H1 (cell line): ENCODE results near the gene PAPOLA. TPM values are rescaled to one million over a fixed set of nuclear protein-coding genes. Genes with fewer than 3 reads are reported as not detected.

Experiments
- CTCF ChIA-PET: fragments of 300-600 bp; sonication (Branson Sonifier 250); formaldehyde crosslinking; loops from one replicate; lab custom pipeline; 2021; ENCODE audit not compliant: partially characterized antibody; lab: Charles Lee
- POLR2A ChIA-PET: fragments of 300-600 bp; sonication (Branson Sonifier 250); formaldehyde crosslinking; loops from one replicate; lab custom pipeline; 2021; ENCODE audit warnings: inconsistent platforms; ENCODE audit not compliant: partially characterized antibody; lab: Charles Lee
- DNase-seq, 2 experiments: peaks; one replicate each; pipeline versions ENCODE4 v3.0.0 to v3.0.0-alpha.2; 2010 to 2022; ENCODE audit warnings: low spot score in 2 of 2, low read depth in 1 of 2, mixed read lengths in 1 of 2
- FAIRE-seq: peaks from 2 replicates; lab custom pipeline; 2011; peaks lifted over from hg19 to GRCh38; lab: Jason Lieb, UNC
- H2AFZ ChIP-seq: 2 replicates; pipeline ENCODE4 v1.8.1; 2012; ENCODE audit warnings: low read length, inconsistent platforms
- H2AK5ac ChIP-seq: 2 replicates; pipeline ENCODE4 v1.6.1; 2013; ENCODE audit warnings: low read depth, low read length
- H2BK120ac ChIP-seq: replicated peaks from 2 replicates; pipeline ENCODE3; 2013; ENCODE audit warnings: low read depth, low read length, inconsistent platforms
- H2BK12ac ChIP-seq: 2 replicates; pipeline ENCODE4 v1.6.1; 2013; ENCODE audit warnings: low read depth, low read length
- H2BK15ac ChIP-seq: 2 replicates; pipeline ENCODE4 v1.6.1; 2013; ENCODE audit warnings: low read length
- H2BK20ac ChIP-seq: 2 replicates; pipeline ENCODE4 v1.6.1; 2013; ENCODE audit warnings: low read length
- H2BK5ac ChIP-seq: 2 replicates; pipeline ENCODE4 v1.6.1; 2013; ENCODE audit warnings: low read depth, low read length
- H3K14ac ChIP-seq: 2 replicates; pipeline ENCODE4 v1.6.1; 2013; ENCODE audit warnings: inconsistent platforms; ENCODE audit not compliant: insufficient read length
- H3K18ac ChIP-seq: 2 replicates; pipeline ENCODE4 v1.6.1; 2013; ENCODE audit warnings: low read length; ENCODE audit errors: extremely low read depth
- H3K23ac ChIP-seq: 2 replicates; pipeline ENCODE4 v1.6.1; 2013; ENCODE audit warnings: inconsistent platforms; ENCODE audit not compliant: insufficient read length
- H3K23me2 ChIP-seq: 2 replicates; pipeline ENCODE4 v1.6.1; 2013; ENCODE audit warnings: low read depth, low read length
- H3K27ac ChIP-seq: 2 replicates; pipeline ENCODE4 v1.6.1; 2011; ENCODE audit warnings: low read depth, low read length, inconsistent platforms
- H3K27me3 ChIP-seq, 4 experiments: replicated peaks in 1 of 4; 1 replicate in 1 of 4; 2 replicates in 3 of 4; pipeline versions ENCODE4 v1.6.1 to v1.8.1; 2011 to 2013; ENCODE audit warnings: low read length in 3 of 4, mild to moderate bottlenecking in 3 of 4, inconsistent platforms in 2 of 4, mixed read lengths in 2 of 4, moderate library complexity in 1 of 4; ENCODE audit not compliant: control insufficient read depth in 3 of 4, insufficient read depth in 3 of 4; ENCODE audit errors: extremely low read depth in 1 of 4
- H3K36me3 ChIP-seq, 4 experiments: 2 replicates each; pipeline versions ENCODE4 v1.6.1 to v1.8.1; 2011 to 2013; ENCODE audit warnings: mild to moderate bottlenecking in 4 of 4, low read length in 3 of 4, moderate library complexity in 2 of 4, control low read depth in 1 of 4, inconsistent platforms in 1 of 4; ENCODE audit not compliant: insufficient read depth in 4 of 4, control insufficient read depth in 2 of 4
- H3K4ac ChIP-seq: replicated peaks from 2 replicates; pipeline ENCODE3; 2013; ENCODE audit warnings: low read length, low read depth, mixed read lengths, inconsistent platforms; ENCODE audit not compliant: insufficient read length
- H3K4me1 ChIP-seq, 4 experiments: replicated peaks in 1 of 4; 1 replicate in 1 of 4; 2 replicates in 3 of 4; pipeline versions ENCODE4 v1.6.1 to v1.8.1; 2011 to 2013; ENCODE audit warnings: low read length in 3 of 4, inconsistent platforms in 2 of 4, mixed read lengths in 1 of 4; ENCODE audit not compliant: insufficient read depth in 4 of 4, control insufficient read depth in 3 of 4
- H3K4me2 ChIP-seq, 2 experiments: 2 replicates each; pipeline versions ENCODE4 v1.6.1 to v1.8.1; 2011 to 2013; ENCODE audit warnings: low read depth in 2 of 2, low read length in 2 of 2, control low read depth in 1 of 2, inconsistent platforms in 1 of 2, mild to moderate bottlenecking in 1 of 2; ENCODE audit not compliant: insufficient read depth in 1 of 2
- H3K4me3 ChIP-seq, 4 experiments: fragments of 200-600, 300-600 bp in 1 of 4; sonication (generic), shearing (Covaris generic), sonication (Bioruptor Twin) in 1 of 4; 2 replicates each; pipeline versions ENCODE4 v1.5.1 to v1.8.1; 2011 to 2016; ENCODE audit warnings: low read length in 4 of 4, low read depth in 3 of 4, control low read depth in 2 of 4, inconsistent platforms in 2 of 4, mild to moderate bottlenecking in 2 of 4, mixed read lengths in 1 of 4, moderate library complexity in 1 of 4; ENCODE audit not compliant: insufficient read depth in 2 of 4; ENCODE audit errors: extremely low read depth in 1 of 4
- H3K56ac ChIP-seq: replicated peaks from 2 replicates; pipeline ENCODE3; 2013; ENCODE audit warnings: low read depth, mild to moderate bottlenecking, mixed read lengths, low read length, inconsistent platforms; ENCODE audit not compliant: insufficient read length
- H3K79me1 ChIP-seq: 2 replicates; pipeline ENCODE4 v1.6.1; 2013; ENCODE audit warnings: low read depth, low read length, control low read depth
- H3K79me2 ChIP-seq, 2 experiments: 2 replicates each; pipeline versions ENCODE4 v1.6.1 to v1.8.1; 2012 to 2013; ENCODE audit warnings: low read length in 2 of 2, mild to moderate bottlenecking in 2 of 2, inconsistent platforms in 1 of 2; ENCODE audit not compliant: insufficient read depth in 2 of 2, control insufficient read depth in 1 of 2
- H3K9ac ChIP-seq, 4 experiments: replicated peaks in 1 of 4; 1 replicate in 1 of 4; 2 replicates in 3 of 4; pipeline versions ENCODE4 v1.6.1 to v1.8.1; 2011 to 2013; ENCODE audit warnings: low read depth in 3 of 4, low read length in 3 of 4, control low read depth in 2 of 4, mild to moderate bottlenecking in 2 of 4, moderate library complexity in 2 of 4, inconsistent platforms in 1 of 4; ENCODE audit errors: extremely low read depth in 1 of 4
- H3K9me3 ChIP-seq, 2 experiments: 2 replicates each; pipeline versions ENCODE4 v1.6.1 to v1.8.1; 2012 to 2013; ENCODE audit warnings: mild to moderate bottlenecking in 2 of 2, moderate library complexity in 2 of 2, control low read depth in 1 of 2, inconsistent platforms in 1 of 2, low read depth in 1 of 2, low read length in 1 of 2, mixed read lengths in 1 of 2; ENCODE audit not compliant: insufficient read depth in 2 of 2
- H4K20me1 ChIP-seq, 2 experiments: replicated peaks in 1 of 2; 2 replicates each; pipeline versions ENCODE3 to v1.8.1; 2011 to 2013; ENCODE audit warnings: inconsistent platforms in 2 of 2, low read length in 2 of 2, mild to moderate bottlenecking in 1 of 2; ENCODE audit not compliant: insufficient read depth in 2 of 2, control insufficient read depth in 1 of 2
- H4K5ac ChIP-seq: 2 replicates; pipeline ENCODE4 v1.6.1; 2013; ENCODE audit warnings: low read length, low read depth, mixed read lengths, inconsistent platforms; ENCODE audit not compliant: insufficient read length
- H4K8ac ChIP-seq: 2 replicates; pipeline ENCODE4 v1.8.0; 2013; ENCODE audit warnings: mild to moderate bottlenecking, moderate library complexity, low read length, inconsistent platforms; ENCODE audit not compliant: insufficient read depth; ENCODE audit errors: extremely low read depth
- H4K91ac ChIP-seq: replicated peaks from 2 replicates; pipeline ENCODE3; 2013; ENCODE audit warnings: low read length, mixed read lengths, inconsistent platforms; ENCODE audit not compliant: insufficient read length
- CHD1 ChIP-seq: IDR thresholded peaks from 2 replicates; pipeline ENCODE4 v1.6.1; 2012; ENCODE audit warnings: low read depth, low read length, improper control_type of control experiment
- KDM1A ChIP-seq: fragments of 200-600, 300-600 bp; sonication (generic); IDR thresholded peaks from 2 replicates; pipeline ENCODE4 v1.7.1; 2016; ENCODE audit warnings: mild to moderate bottlenecking, low read length, borderline replicate concordance
- TAF1 ChIP-seq: IDR thresholded peaks from 2 replicates; pipeline ENCODE4 v1.6.1; 2011; ENCODE audit warnings: mild to moderate bottlenecking, low read depth, low read length
- WGBS, 2 experiments: shearing (Covaris generic) in 1 of 2; methylation state at CpG; one replicate each; pipeline versions ENCODE4 v1.1.6 to v1.1.7; 2013 to 2015; ENCODE audit warnings: low lambda C conversion rate in 2 of 2, mixed read lengths in 2 of 2, inconsistent platforms in 1 of 2, low coverage in 1 of 2, missing lambda C conversion rate in 1 of 2; ENCODE audit not compliant: insufficient replicate concordance in 2 of 2, insufficient coverage in 1 of 2, insufficient read length in 1 of 2; ENCODE audit errors: extremely low coverage in 1 of 2, missing lambda C conversion rate in 1 of 2; 5-methylcytosine and 5-hydroxymethylcytosine counted together
- polyA plus RNA-seq, 7 experiments: library from polyadenylated mRNA; depleted of rRNA in 3 of 7; stranded (reverse) in 5 of 7; unstranded in 2 of 7; fragments of >200 nt in 5 of 7; fragments of 200-250 nt in 2 of 7; gene quantifications; 1 replicate in 5 of 7; 2 replicates in 1 of 7; 4 replicates in 1 of 7; pipeline versions ENCODE4 v1.2.1 to v1.2.3, GENCODE V29; 2011 to 2013; ENCODE audit warnings: missing spikeins in 2 of 7, mixed read lengths in 2 of 7
- total RNA-seq: library from RNA; stranded (reverse); fragmentation: NEBNext Ultra II Directional; extraction: Animal tissue kit (Norgen Biotek cat#: 25700); gene quantifications from 2 replicates; pipeline ENCODE4 v1.2.1, GENCODE V29; 2021

PAPOLA gene
- total and polyA plus RNA-seq, 2 of the 8 experiments (the other 6 are each of a cell fraction or from before 2014, with no cell fraction given): 163 to 239 TPM

DNA sequence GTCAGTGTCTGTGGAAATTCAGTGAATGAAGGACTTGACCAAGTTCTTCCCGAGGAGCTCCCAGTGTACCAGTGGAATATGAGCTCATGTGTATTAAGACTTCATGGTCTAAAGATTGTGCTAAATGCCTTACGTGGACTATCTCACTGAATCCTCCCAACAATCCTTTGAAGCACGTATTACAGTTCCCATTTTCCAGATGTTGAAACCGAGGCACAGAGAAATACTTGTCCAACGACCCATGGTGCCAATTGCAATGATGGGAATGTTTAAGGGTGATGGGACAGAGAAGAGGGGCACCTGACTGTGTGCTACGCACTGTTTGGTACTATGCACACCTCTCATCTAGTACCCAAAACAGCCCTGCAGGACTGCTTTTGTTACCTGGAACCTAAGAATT, 77.2 kb downstream of the PAPOLA start:
- H2BK15ac ChIP-seq: no peak overlapping the region
- no peak overlapping the region for H3K4me2 ChIP-seq
- CTCF ChIA-PET: interaction anchor here (0.7 to 10.3 kb wide), 7 partner anchors 10 to 374 kb away, joined by 3 to 72 read pairs (median 3); no protein-coding TSS in a partner anchor
- H4K5ac ChIP-seq: no peak overlapping the region
- POLR2A ChIA-PET: interaction anchor here (0.6 kb wide), 1 partner anchor 62 kb away, joined by 3 read pairs; no protein-coding TSS in a partner anchor
- H4K8ac ChIP-seq: no peak overlapping the region
- no peak overlapping the region for H3K18ac ChIP-seq
- H2BK5ac ChIP-seq: no peak overlapping the region
- no peak overlapping the region for H3K27ac ChIP-seq
- 82% methylated on average over 6 of the region's 6 CpGs; no CpG with 5 or more reads in 1 of the 2 experiments for WGBS, 2 experiments
- peak; percentile 46; the same call in 1 of the 2 replicates for TF ChIP-seq KDM1A
- TF ChIP-seq CHD1: no peak
- no peak for TF ChIP-seq TAF1
- no peaks in the 10 kb centered on the region for H3K36me3 ChIP-seq
- no peak overlapping the region for H2BK20ac ChIP-seq
- H2BK120ac ChIP-seq: no peak overlapping the region
- H3K23me2 ChIP-seq: no peaks in the 10 kb centered on the region
- H4K20me1 ChIP-seq: no peaks in the 10 kb centered on the region
- no peak overlapping the region for H2AFZ ChIP-seq
- H2AK5ac ChIP-seq: no peak overlapping the region
- H2BK12ac ChIP-seq: no peak overlapping the region
- no peak overlapping the region for H3K23ac ChIP-seq
- FAIRE-seq (no peak), DNase-seq (no peak)
- no peak overlapping the region for H3K56ac ChIP-seq
- no peaks in the 10 kb centered on the region for H3K9me3 ChIP-seq
- H3K79me2 ChIP-seq: no peaks in the 10 kb centered on the region
- H3K4me3 ChIP-seq: no peak overlapping the region
- no peak overlapping the region for H3K14ac ChIP-seq
- peaks cover 0 to 3% (median 1%) of the 10 kb centered on the region in 4 experiments; a peak in 4 of 7 replicates for H3K4me1 ChIP-seq
- no peak overlapping the region for H4K91ac ChIP-seq
- H3K27me3 ChIP-seq: no peaks in the 10 kb centered on the region
- no peak overlapping the region for H3K4ac ChIP-seq
- H3K9ac ChIP-seq: no peak overlapping the region
- H3K79me1 ChIP-seq: no peaks in the 10 kb centered on the region; the same call in 1 of the 2 replicates
